Progenitor cell of endocrine pancreas (in vitro differentiated cells): ENCODE data around the gene CASQ1. TPM values are rescaled to one million over a fixed set of nuclear protein-coding genes. Genes with fewer than 3 reads are reported as not detected.
A peak's percentile ranks its signal among the peaks of the same experiment; 100 is the strongest.

Source experiments
- DNase-seq: peaks from one replicate; pipeline ENCODE4 v3.0.0; 2021; ENCODE audit warnings: low spot score; ENCODE audit not compliant: unreplicated experiment
- H3K27ac Mint-ChIP-seq: 2 replicates; pipeline ENCODE4 v1.8.0; 2021; ENCODE audit warnings: mild to moderate bottlenecking, moderate library complexity, mixed read lengths
- H3K27me3 Mint-ChIP-seq: 2 replicates; pipeline ENCODE4 v1.8.0; 2021; ENCODE audit warnings: mixed read lengths
- H3K36me3 Mint-ChIP-seq: 2 replicates; pipeline ENCODE4 v1.8.0; 2022; ENCODE audit warnings: mixed read lengths; ENCODE audit not compliant: insufficient read depth
- H3K4me1 Mint-ChIP-seq: 2 replicates; pipeline ENCODE4 v1.8.0; 2021; ENCODE audit warnings: low read depth, mixed read lengths
- H3K4me3 Mint-ChIP-seq: 2 replicates; pipeline ENCODE4 v1.8.0; 2021; ENCODE audit warnings: low read depth, mild to moderate bottlenecking, moderate library complexity, mixed read lengths
- H3K9me3 Mint-ChIP-seq: 2 replicates; pipeline ENCODE4 v1.8.0; 2021; ENCODE audit warnings: low read depth, mixed read lengths
- CTCF ChIP-seq: fragments of 200-600 bp; sonication (generic); IDR thresholded peaks from one replicate; pipeline ENCODE4 v1.5.0; 2021; ENCODE audit warnings: antibody characterized with exemption, mild to moderate bottlenecking; ENCODE audit not compliant: unreplicated experiment
- total RNA-seq: library from RNA; stranded (reverse); gene quantifications from 2 replicates; pipeline ENCODE4 v1.2.1, GENCODE V29; 2021

The CASQ1 gene
- total RNA-seq, 1 donor from 2014 or later, result not detected

- H3K4me1 Mint-ChIP-seq, result no peaks in the 10 kb centered on the region
- no peak overlapping the region for H3K27ac Mint-ChIP-seq
- no peak for TF ChIP-seq CTCF
- H3K27me3 Mint-ChIP-seq, result no peaks in the 10 kb centered on the region
- DNase-seq, result no peak
- no peaks in the 10 kb centered on the region for H3K36me3 Mint-ChIP-seq
- H3K4me3 Mint-ChIP-seq, result no peak overlapping the region
- H3K9me3 Mint-ChIP-seq, result no peaks in the 10 kb centered on the region
These were observed 6.9 kb downstream of the CASQ1 start for GRCh38 chr1:160197231-160197630.

GRCh38 chr1:160200786-160201185, 10.4 kb downstream of the CASQ1 start:
- Mint-ChIP-seq H3K27me3 (no peaks in the 10 kb centered on the region), H3K27ac (no peak overlapping the region), H3K4me3 (no peak overlapping the region), H3K9me3 (no peaks in the 10 kb centered on the region), H3K36me3 (no peaks in the 10 kb centered on the region), H3K4me1 (no peaks in the 10 kb centered on the region)
- TF ChIP-seq CTCF, result no peak
- no peak for DNase-seq

GRCh38 chr1:160204526-160205241, 14.3 kb downstream of the CASQ1 start:
- no peaks in the 10 kb centered on the region for H3K9me3 Mint-ChIP-seq
- TF ChIP-seq CTCF, result no peak

GRCh38 chr1:160205242-160206035, 15.1 kb downstream of the CASQ1 start, which contains the start of gene PEA15:
PEA15 (plus strand) TSS chr1:160205384; CDS start chr1:160211545, 6,161 bp downstream.
- DNase-seq, result peak; percentile 50
- H3K27ac Mint-ChIP-seq, result peak within 1 kb of the TSS; percentile 86
- no peaks in the 10 kb centered on the region for H3K27me3 Mint-ChIP-seq
- peak within 1 kb of the TSS; percentile 84 for H3K4me3 Mint-ChIP-seq
- no peak for TF ChIP-seq CTCF
- H3K36me3 Mint-ChIP-seq, result no peaks in the 10 kb centered on the region
- peaks cover 6% of the 10 kb centered on the region for H3K4me1 Mint-ChIP-seq
- no peaks in the 10 kb centered on the region for H3K9me3 Mint-ChIP-seq

More at GRCh38 chr1:160204526-160205241, 14.3 kb downstream of the CASQ1 start:
- H3K4me3 Mint-ChIP-seq, result peak overlapping the region; percentile 84
- DNase-seq, result no peak
- no peaks in the 10 kb centered on the region for H3K27me3 Mint-ChIP-seq
- no peaks in the 10 kb centered on the region for H3K36me3 Mint-ChIP-seq
- H3K27ac Mint-ChIP-seq, result peak overlapping the region; percentile 55
- H3K4me1 Mint-ChIP-seq, result peaks cover 6% of the 10 kb centered on the region

GRCh38 chr1:160206036-160206389, 15.6 kb downstream of the CASQ1 start:
- H3K4me1 Mint-ChIP-seq, result peaks cover 6% of the 10 kb centered on the region
- H3K36me3 Mint-ChIP-seq, result no peaks in the 10 kb centered on the region
- no peaks in the 10 kb centered on the region for H3K9me3 Mint-ChIP-seq

More at GRCh38 chr1:160206036-160206389, 15.6 kb downstream of the CASQ1 start:
- H3K27ac Mint-ChIP-seq, result peak overlapping the region; percentile 39
- H3K4me3 Mint-ChIP-seq, result peak overlapping the region; percentile 84
- no peaks in the 10 kb centered on the region for H3K27me3 Mint-ChIP-seq
- no peak for DNase-seq
- TF ChIP-seq CTCF, result no peak
